22Rv1 (cell line): ENCODE data around the gene CELSR3.

Experiments
- H3K27ac ChIP-seq: fragments of 450-650 bp; 2 replicates; pipeline ENCODE4 v1.5.1; 2017
- ZFX ChIP-seq: fragments of 450-650 bp; IDR thresholded peaks from 2 replicates; pipeline ENCODE4 v1.6.1; 2017; ENCODE audit warnings: antibody characterized with exemption, borderline replicate concordance
- TF ChIP-seq, protein P1 (sequence below): fragments of 450-650 bp; IDR thresholded peaks from 2 replicates; pipeline ENCODE4 v1.5.1; 2017; ENCODE audit warnings: mild to moderate bottlenecking

Gene CELSR3

GRCh38 chr3:48656841-48657281 is 5.8 kb downstream of the CELSR3 start:
- peak overlapping the region; percentile 73 for H3K27ac ChIP-seq
- TF ChIP-seq, protein P1, sequence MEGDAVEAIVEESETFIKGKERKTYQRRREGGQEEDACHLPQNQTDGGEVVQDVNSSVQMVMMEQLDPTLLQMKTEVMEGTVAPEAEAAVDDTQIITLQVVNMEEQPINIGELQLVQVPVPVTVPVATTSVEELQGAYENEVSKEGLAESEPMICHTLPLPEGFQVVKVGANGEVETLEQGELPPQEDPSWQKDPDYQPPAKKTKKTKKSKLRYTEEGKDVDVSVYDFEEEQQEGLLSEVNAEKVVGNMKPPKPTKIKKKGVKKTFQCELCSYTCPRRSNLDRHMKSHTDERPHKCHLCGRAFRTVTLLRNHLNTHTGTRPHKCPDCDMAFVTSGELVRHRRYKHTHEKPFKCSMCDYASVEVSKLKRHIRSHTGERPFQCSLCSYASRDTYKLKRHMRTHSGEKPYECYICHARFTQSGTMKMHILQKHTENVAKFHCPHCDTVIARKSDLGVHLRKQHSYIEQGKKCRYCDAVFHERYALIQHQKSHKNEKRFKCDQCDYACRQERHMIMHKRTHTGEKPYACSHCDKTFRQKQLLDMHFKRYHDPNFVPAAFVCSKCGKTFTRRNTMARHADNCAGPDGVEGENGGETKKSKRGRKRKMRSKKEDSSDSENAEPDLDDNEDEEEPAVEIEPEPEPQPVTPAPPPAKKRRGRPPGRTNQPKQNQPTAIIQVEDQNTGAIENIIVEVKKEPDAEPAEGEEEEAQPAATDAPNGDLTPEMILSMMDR = no peak
- TF ChIP-seq ZFX = no peak

GRCh38 chr3:48656061-48656840 is 6.4 kb downstream of the CELSR3 start:
- peak overlapping the region; percentile 73 for H3K27ac ChIP-seq
- TF ChIP-seq ZFX = no peak
- TF ChIP-seq, protein P1 = peak; percentile 85

DNA sequence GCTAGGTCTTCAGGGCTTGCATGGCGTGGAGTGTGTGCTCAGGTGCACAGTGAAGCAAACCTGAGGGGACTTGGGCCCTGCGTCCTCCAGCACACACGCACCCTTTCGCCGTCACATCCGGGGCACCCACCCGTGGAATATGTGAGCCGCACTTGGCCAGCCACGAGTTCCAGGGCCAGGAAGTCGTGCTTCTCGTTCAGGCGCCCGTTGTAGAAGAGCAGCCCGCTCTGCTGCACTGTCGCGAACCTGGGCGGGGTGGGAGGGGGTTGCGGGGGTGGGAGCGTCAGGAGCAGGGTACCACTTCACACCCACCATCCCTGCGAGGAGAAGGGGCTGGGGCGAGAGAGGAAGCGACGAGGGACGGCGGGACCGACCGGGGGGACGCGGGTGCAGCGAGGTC is 7.1 kb downstream of the CELSR3 start:
- H3K27ac ChIP-seq = peak overlapping the region; percentile 73
- TF ChIP-seq, protein P1 = no peak
- no peak for TF ChIP-seq ZFX

DNA sequence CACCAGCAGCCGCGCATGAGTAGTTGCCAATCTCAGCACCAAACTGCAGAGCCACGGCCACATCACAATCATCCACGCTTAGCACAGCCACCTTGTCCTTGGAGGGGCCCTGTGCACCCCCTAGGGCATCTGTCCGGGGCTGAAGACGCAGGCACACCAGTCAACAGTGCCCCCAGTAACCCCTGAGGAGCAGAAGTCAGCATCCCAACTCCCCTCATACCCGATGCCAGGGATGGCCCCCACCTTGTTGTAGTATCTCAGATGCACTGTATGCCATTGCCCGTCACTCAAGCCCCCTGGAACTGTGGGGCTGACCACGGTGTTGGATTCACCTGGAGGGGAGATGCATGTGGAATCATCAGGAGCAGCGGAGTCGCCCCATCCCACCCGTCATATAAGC is 7.6 kb downstream of the CELSR3 start:
- H3K27ac ChIP-seq = peak overlapping the region; percentile 73
- TF ChIP-seq, protein P1 = no peak
- no peak for TF ChIP-seq ZFX

- H3K27ac ChIP-seq = no peak overlapping the region
- TF ChIP-seq, protein P1 = no peak
- TF ChIP-seq ZFX = no peak
These were observed 9.6 kb downstream of the CELSR3 start for GRCh38 chr3:48652923-48653715.

DNA sequence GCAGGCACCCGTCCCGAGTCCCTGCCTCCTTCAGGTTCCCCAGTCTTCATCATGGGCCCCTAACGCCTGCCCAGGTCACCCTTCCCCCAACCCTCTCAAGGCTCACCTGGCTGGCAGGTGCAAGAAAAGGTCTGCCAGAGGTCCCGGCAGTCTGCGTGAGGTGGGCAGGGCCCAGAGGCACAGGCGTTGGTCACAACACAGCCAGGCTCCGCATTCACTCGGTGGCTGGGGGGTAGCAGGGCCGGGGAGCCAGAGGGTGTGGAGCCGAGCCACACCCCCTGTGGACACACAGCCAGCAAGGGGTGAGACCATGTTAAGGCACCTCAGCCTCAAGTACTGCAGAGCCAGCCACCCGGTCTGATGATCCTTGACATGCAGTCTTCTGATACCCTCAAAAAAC is 10.9 kb downstream of the CELSR3 start:
- no peak overlapping the region for H3K27ac ChIP-seq
- TF ChIP-seq, protein P1 = no peak
- no peak for TF ChIP-seq ZFX

- no peak for TF ChIP-seq ZFX
- TF ChIP-seq, protein P1 = no peak
- H3K27ac ChIP-seq = no peak overlapping the region
These were observed 12.0 kb downstream of the CELSR3 start for GRCh38 chr3:48650723-48651122.
